ENCODE measurements around the gene TMEM233.

DNA sequence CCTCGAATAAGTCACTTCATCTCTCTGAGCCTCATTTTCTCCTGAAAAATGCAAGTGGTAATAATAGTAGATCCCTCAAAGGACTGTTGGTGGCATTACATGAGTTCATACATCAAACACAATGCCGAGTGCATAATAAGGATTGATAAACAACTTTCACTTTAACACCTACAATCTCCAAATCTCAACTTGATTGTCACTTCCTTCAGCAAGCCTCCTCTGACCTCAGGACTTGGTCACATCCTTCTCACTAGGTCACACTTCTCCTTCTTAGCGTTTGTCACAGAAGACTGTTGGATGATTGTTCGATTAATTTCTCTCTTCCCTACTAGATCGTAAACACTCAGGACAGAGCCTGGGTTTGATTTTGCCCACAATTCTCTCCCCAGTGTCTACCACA is 66.5 kb downstream of the TMEM233 start:
- TF ChIP-seq, protein P1, sequence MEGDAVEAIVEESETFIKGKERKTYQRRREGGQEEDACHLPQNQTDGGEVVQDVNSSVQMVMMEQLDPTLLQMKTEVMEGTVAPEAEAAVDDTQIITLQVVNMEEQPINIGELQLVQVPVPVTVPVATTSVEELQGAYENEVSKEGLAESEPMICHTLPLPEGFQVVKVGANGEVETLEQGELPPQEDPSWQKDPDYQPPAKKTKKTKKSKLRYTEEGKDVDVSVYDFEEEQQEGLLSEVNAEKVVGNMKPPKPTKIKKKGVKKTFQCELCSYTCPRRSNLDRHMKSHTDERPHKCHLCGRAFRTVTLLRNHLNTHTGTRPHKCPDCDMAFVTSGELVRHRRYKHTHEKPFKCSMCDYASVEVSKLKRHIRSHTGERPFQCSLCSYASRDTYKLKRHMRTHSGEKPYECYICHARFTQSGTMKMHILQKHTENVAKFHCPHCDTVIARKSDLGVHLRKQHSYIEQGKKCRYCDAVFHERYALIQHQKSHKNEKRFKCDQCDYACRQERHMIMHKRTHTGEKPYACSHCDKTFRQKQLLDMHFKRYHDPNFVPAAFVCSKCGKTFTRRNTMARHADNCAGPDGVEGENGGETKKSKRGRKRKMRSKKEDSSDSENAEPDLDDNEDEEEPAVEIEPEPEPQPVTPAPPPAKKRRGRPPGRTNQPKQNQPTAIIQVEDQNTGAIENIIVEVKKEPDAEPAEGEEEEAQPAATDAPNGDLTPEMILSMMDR (IDR thresholded peaks at IDR 0.05): no peak
- TF ChIP-seq POLR2A (IDR thresholded peaks at IDR 0.05): no peak

Data from Peyer's patch (tissue), 4 donors.